C4-2B (cell line): ENCODE data around the gene RBP3.

ENCODE experiments used
- H3K27ac ChIP-seq: fragments of 450-650 bp; 2 replicates; pipeline ENCODE4 v1.5.1; 2017
- ZFX ChIP-seq: fragments of 450-650 bp; IDR thresholded peaks from 2 replicates; pipeline ENCODE4 v1.6.1; 2017
- TF ChIP-seq, protein P1 (sequence below): fragments of 450-650 bp; conservative IDR thresholded peaks from 2 replicates; pipeline ENCODE4 v1.5.1; 2017; ENCODE audit warnings: mild to moderate bottlenecking

The RBP3 gene

GRCh38 chr10:47405857-47406547 is 57.8 kb downstream of the RBP3 start:
- TF ChIP-seq, protein P1, sequence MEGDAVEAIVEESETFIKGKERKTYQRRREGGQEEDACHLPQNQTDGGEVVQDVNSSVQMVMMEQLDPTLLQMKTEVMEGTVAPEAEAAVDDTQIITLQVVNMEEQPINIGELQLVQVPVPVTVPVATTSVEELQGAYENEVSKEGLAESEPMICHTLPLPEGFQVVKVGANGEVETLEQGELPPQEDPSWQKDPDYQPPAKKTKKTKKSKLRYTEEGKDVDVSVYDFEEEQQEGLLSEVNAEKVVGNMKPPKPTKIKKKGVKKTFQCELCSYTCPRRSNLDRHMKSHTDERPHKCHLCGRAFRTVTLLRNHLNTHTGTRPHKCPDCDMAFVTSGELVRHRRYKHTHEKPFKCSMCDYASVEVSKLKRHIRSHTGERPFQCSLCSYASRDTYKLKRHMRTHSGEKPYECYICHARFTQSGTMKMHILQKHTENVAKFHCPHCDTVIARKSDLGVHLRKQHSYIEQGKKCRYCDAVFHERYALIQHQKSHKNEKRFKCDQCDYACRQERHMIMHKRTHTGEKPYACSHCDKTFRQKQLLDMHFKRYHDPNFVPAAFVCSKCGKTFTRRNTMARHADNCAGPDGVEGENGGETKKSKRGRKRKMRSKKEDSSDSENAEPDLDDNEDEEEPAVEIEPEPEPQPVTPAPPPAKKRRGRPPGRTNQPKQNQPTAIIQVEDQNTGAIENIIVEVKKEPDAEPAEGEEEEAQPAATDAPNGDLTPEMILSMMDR: no peak
- no peak for TF ChIP-seq ZFX
- no peak overlapping the region for H3K27ac ChIP-seq

DNA sequence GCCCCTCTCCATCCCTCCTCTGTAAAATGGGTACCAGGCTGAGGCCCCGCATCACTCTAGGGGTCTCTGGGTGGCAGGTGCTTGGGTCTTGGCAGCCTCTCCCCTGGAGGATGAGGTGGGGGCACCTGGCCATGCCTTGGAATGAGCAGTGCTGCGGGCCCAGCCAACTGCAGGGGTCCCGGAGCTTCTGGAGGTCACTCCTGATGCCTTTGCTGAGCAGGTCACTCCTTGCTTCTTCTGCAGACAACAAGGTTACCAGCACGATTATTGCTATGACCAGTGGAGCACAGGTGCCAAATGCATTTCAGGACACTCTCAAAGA is 58.3 kb downstream of the RBP3 start:
- no peak overlapping the region for H3K27ac ChIP-seq
- no peak for TF ChIP-seq ZFX
- TF ChIP-seq, protein P1: no peak

DNA sequence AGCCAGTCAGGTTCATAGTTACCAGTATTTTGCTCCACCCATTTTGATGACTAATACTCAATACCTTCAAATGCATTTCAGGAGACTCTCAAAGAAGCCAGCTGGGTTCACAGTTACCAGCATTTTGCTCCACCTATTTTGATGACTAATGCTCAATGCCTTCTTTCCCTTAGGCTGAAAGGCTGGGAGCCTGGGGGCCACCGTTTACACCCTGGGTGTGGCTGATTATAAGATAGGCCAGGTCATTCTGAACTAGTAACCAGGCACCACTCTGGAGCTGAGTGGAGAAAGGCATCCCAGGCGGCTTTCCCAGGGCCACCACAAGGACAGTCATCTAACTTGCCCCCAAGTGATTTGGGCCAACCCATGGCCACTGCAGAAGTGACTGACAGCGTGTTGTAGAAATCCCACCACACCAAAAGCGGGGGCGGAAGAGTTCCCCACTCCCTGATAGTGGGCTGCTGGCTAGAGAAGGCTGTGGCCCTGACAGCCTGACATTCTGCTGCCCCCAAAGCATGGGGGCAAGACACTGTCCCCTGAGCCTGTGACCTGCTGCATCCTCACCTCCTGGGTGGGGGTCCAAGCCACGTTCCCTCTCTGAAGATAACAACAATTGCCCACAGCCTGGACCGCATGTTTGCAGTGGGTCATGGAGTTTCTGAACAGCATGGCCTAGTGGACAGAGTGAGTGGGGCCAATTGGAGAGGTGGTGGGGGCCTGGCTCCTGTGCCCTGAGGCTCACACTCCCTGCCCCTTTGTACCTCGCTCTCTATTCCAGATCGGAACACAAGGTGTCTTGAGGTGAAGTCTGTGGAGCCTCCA is 58.9 kb downstream of the RBP3 start:
- TF ChIP-seq, protein P1: no peak
- TF ChIP-seq ZFX: no peak
- no peak overlapping the region for H3K27ac ChIP-seq
